Liver (tissue), 9 donors: ENCODE results near the gene TNPO2. TPM values are rescaled to one million over a fixed set of nuclear protein-coding genes. Genes with fewer than 3 reads are reported as not detected.

Experiments
- DNase-seq: peaks from one replicate; pipeline ENCODE4 v3.0.0-alpha.2; 2017; ENCODE audit warnings: low spot score
- H3K27ac ChIP-seq, 2 donors: one replicate each; pipeline ENCODE4 v1.7.0; 2013; ENCODE audit warnings: inconsistent platforms in 2 of 2, low read length in 2 of 2, control low read depth in 1 of 2, low read depth in 1 of 2, mild to moderate bottlenecking in 1 of 2
- H3K27me3 ChIP-seq, 4 donors: one replicate each; pipeline versions ENCODE4 v1.6.1 to v1.7.0; 2013; ENCODE audit warnings: low read length in 3 of 4, inconsistent platforms in 1 of 4, mild to moderate bottlenecking in 1 of 4, moderate library complexity in 1 of 4; ENCODE audit not compliant: control insufficient read depth in 4 of 4, insufficient read depth in 4 of 4
- H3K36me3 ChIP-seq, 4 donors: one replicate each; pipeline versions ENCODE4 v1.6.1 to v1.7.0; 2013; ENCODE audit warnings: low read length in 3 of 4, mild to moderate bottlenecking in 3 of 4, low read depth in 1 of 4, moderate library complexity in 1 of 4; ENCODE audit not compliant: control insufficient read depth in 4 of 4, insufficient read depth in 3 of 4
- H3K4me1 ChIP-seq, 4 donors: one replicate each; pipeline versions ENCODE4 v1.6.1 to v1.7.0; 2013; ENCODE audit warnings: low read length in 3 of 4, mild to moderate bottlenecking in 3 of 4, moderate library complexity in 1 of 4; ENCODE audit not compliant: control insufficient read depth in 4 of 4, insufficient read depth in 4 of 4
- H3K4me3 ChIP-seq, 3 donors: one replicate each; pipeline versions ENCODE4 v1.6.1 to v1.7.0; 2013; ENCODE audit warnings: low read length in 3 of 3, control low read depth in 1 of 3, low read depth in 1 of 3, mild to moderate bottlenecking in 1 of 3
- H3K9ac ChIP-seq, 2 donors: one replicate each; pipeline ENCODE4 v1.7.0; 2013; ENCODE audit warnings: low read length in 2 of 2, mild to moderate bottlenecking in 2 of 2, moderate library complexity in 2 of 2, control low read depth in 1 of 2, low read depth in 1 of 2
- H3K9me3 ChIP-seq, 4 donors: one replicate each; pipeline versions ENCODE4 v1.6.1 to v1.7.0; 2013; ENCODE audit warnings: low read length in 3 of 4; ENCODE audit not compliant: control insufficient read depth in 4 of 4
- ATF3 ChIP-seq: IDR thresholded peaks from 2 replicates; pipeline ENCODE4 v1.6.1; 2016; ENCODE audit warnings: antibody characterized with exemption
- CTCF ChIP-seq: fragments of 150-350 bp; IDR thresholded peaks from 2 replicates; pipeline ENCODE4 v1.5.1; 2017; ENCODE audit warnings: improper control_type of control experiment, low read depth, low read length; ENCODE audit not compliant: missing input control
- EGR1 ChIP-seq, 2 donors: IDR thresholded peaks; 2 replicates each; pipeline ENCODE4 v1.6.1; 2016 to 2018; ENCODE audit warnings: antibody characterized with exemption in 2 of 2, low read depth in 2 of 2
- FOXA1 ChIP-seq: IDR thresholded peaks from 2 replicates; pipeline ENCODE4 v1.6.1; 2016; ENCODE audit warnings: antibody characterized with exemption
- FOXA2 ChIP-seq: IDR thresholded peaks from 2 replicates; pipeline ENCODE4 v1.6.1; 2016; ENCODE audit warnings: antibody characterized with exemption
- GABPA ChIP-seq, 2 donors: IDR thresholded peaks in 1 of 2; conservative IDR thresholded peaks in 1 of 2; 2 replicates each; pipeline ENCODE4 v1.6.1; 2016; ENCODE audit warnings: antibody characterized with exemption in 2 of 2, mild to moderate bottlenecking in 1 of 2, moderate library complexity in 1 of 2
- HNF4A ChIP-seq, 2 donors: conservative IDR thresholded peaks; 2 replicates each; pipeline ENCODE4 v1.6.1; 2016; ENCODE audit warnings: antibody characterized with exemption in 2 of 2, mild to moderate bottlenecking in 2 of 2
- HNF4G ChIP-seq: IDR thresholded peaks from 2 replicates; pipeline ENCODE4 v1.6.1; 2016; ENCODE audit warnings: antibody characterized with exemption
- JUND ChIP-seq, 2 donors: IDR thresholded peaks; 2 replicates each; pipeline ENCODE4 v1.6.1; 2016; ENCODE audit warnings: antibody characterized with exemption in 2 of 2
- MAX ChIP-seq: IDR thresholded peaks from 2 replicates; pipeline ENCODE4 v1.6.1; 2016; ENCODE audit warnings: antibody characterized with exemption
- NR2F2 ChIP-seq: IDR thresholded peaks from 2 replicates; pipeline ENCODE4 v1.6.1; 2016; ENCODE audit warnings: antibody characterized with exemption
- RAD21 ChIP-seq, 2 donors: IDR thresholded peaks; 2 replicates each; pipeline ENCODE4 v1.6.1; 2016; ENCODE audit warnings: antibody characterized with exemption in 2 of 2, mild to moderate bottlenecking in 2 of 2
- REST ChIP-seq: IDR thresholded peaks from 2 replicates; pipeline ENCODE4 v1.6.1; 2016; ENCODE audit warnings: antibody characterized with exemption, mild to moderate bottlenecking
- RXRA ChIP-seq, 2 donors: IDR thresholded peaks; 2 replicates each; pipeline ENCODE4 v1.6.1; 2017 to 2018; ENCODE audit warnings: antibody characterized with exemption in 2 of 2, mild to moderate bottlenecking in 1 of 2
- SP1 ChIP-seq: IDR thresholded peaks from 2 replicates; pipeline ENCODE4 v1.6.1; 2018; ENCODE audit warnings: antibody characterized with exemption, mild to moderate bottlenecking
- TAF1 ChIP-seq: conservative IDR thresholded peaks from 2 replicates; pipeline ENCODE4 v1.6.1; 2016; ENCODE audit warnings: antibody characterized with exemption, mild to moderate bottlenecking
- YY1 ChIP-seq: IDR thresholded peaks from 2 replicates; pipeline ENCODE4 v1.6.1; 2016; ENCODE audit warnings: antibody characterized with exemption, mild to moderate bottlenecking
- ZBTB33 ChIP-seq: IDR thresholded peaks from 2 replicates; pipeline ENCODE4 v1.6.1; 2016; ENCODE audit warnings: antibody characterized with exemption
- WGBS: extraction: QIAGEN DNeasy Blood & Tissue Kit; methylation state at CpG from one replicate; pipeline ENCODE4 v1.1.7; 2013; 5-methylcytosine and 5-hydroxymethylcytosine counted together
- polyA plus RNA-seq, 2 donors: library from polyadenylated mRNA; stranded (reverse) in 1 of 2; unstranded in 1 of 2; fragments of 200-250 nt in 1 of 2; fragments of >200 nt in 1 of 2; fragmentation: Nextera tagmentation in 1 of 2; extraction: Ambion mirVana in 1 of 2; gene quantifications; one replicate each; pipeline versions ENCODE4 v1.2.1 to v1.2.3, GENCODE V29; 2013 to 2015
- total RNA-seq, 2 donors: library from RNA; depleted of rRNA; stranded (reverse); fragments of >200 nt; gene quantifications; one replicate each; pipeline ENCODE4 v1.2.3, GENCODE V29; 2014
- donor health status: healthy.
- donor health status: healthy.
- donor health status: healthy.
- donor health status: healthy.
- donor health status: healthy.

TNPO2 gene
- total and polyA plus RNA-seq, 4 donors: 6.3 to 22.2 (median 15.8) TPM

- TF ChIP-seq REST (no peak), TAF1 (no peak), MAX (no peak), HNF4G (no peak), ZBTB33 (no peak), EGR1 (IDR thresholded peaks at IDR 0.05; ENCODE audit: low read depth in 2 of 2) (no peak)
- peaks cover 2 to 9% (median 8%) of the 10 kb centered on the region in 4 donors for H3K4me1 ChIP-seq
- 97% methylated on average over 17 of the region's 17 CpGs for WGBS
- H3K27ac ChIP-seq: no peak overlapping the region
- H3K36me3 ChIP-seq: peaks cover 27 to 60% (median 29%) of the 10 kb centered on the region in 4 donors
- H3K9ac ChIP-seq: no peak overlapping the region
- H3K27me3 ChIP-seq: no peaks in the 10 kb centered on the region
- H3K9me3 ChIP-seq: no peaks in the 10 kb centered on the region
- no peak overlapping the region for H3K4me3 ChIP-seq
- DNase-seq: no peak
Measured at GRCh38 chr19:12711187-12711586, 12.5 kb downstream of the TNPO2 start.

GRCh38 chr19:12708641-12709040, 15.1 kb downstream of the TNPO2 start:
- H3K9me3 ChIP-seq: no peaks in the 10 kb centered on the region
- DNase-seq: no peak
- H3K4me1 ChIP-seq: no peaks in the 10 kb centered on the region
- H3K4me3 ChIP-seq: no peak overlapping the region
- 97% methylated on average over 8 of the region's 8 CpGs for WGBS
- H3K9ac ChIP-seq: no peak overlapping the region
- no peaks in the 10 kb centered on the region for H3K27me3 ChIP-seq
- no peak overlapping the region for H3K27ac ChIP-seq
- peaks cover 30 to 65% (median 35%) of the 10 kb centered on the region in 4 donors for H3K36me3 ChIP-seq
- TF ChIP-seq FOXA1: no peak
- no peak for TF ChIP-seq CTCF
- TF ChIP-seq MAX: no peak
- no peak for TF ChIP-seq HNF4A (conservative IDR thresholded peaks at IDR 0.05)
- no peak for TF ChIP-seq TAF1
- TF ChIP-seq JUND (IDR thresholded peaks at IDR 0.05): no peak
- TF ChIP-seq FOXA2: no peak
- TF ChIP-seq NR2F2: no peak
- TF ChIP-seq ZBTB33: no peak
- no peak for TF ChIP-seq SP1
- no peak for TF ChIP-seq RXRA (IDR thresholded peaks at IDR 0.05)
- no peak for TF ChIP-seq REST
- TF ChIP-seq RAD21 (IDR thresholded peaks at IDR 0.05): no peak
- TF ChIP-seq HNF4G: no peak
- no peak for TF ChIP-seq YY1
- TF ChIP-seq ATF3: no peak
- TF ChIP-seq GABPA (IDR thresholded peaks at IDR 0.05 in 1 of 2, conservative IDR thresholded peaks at IDR 0.05 in 1 of 2): no peak
- TF ChIP-seq EGR1 (IDR thresholded peaks at IDR 0.05; ENCODE audit: low read depth in 2 of 2): no peak
